ENCODE measurements around the gene GPR142.

GPR142 gene

DNA sequence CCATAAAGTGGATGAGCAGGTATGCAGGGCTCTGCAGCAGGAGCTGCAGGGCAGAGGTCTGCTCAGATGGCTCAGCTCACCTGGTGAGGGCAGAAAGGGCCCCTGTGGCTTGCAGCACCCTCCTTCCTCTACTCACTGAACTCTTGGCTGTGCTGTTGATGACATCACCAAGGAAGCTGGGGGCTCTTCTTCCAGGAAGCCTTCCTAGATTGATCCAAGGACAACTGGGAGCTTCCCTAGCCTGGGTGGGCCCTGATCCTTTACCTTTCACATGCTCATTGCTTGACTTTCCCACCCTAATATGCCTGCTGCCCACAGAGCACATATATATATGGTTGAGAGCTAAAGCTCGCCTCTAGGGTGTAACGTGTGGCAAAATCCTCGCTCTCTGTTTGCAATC is 38.8 kb upstream of the GPR142 start:
- DNase-seq, result no peak
- no peaks in the 10 kb centered on the region for H3K36me3 ChIP-seq (ENCODE audit: insufficient read depth, low read length)
- no peak overlapping the region for H3K4me3 ChIP-seq (ENCODE audit: low read depth in 1 of 2, low read length in 2 of 2)
- no peak overlapping the region for H3K27ac ChIP-seq (ENCODE audit: low read length)
- H4K20me1 ChIP-seq (ENCODE audit: insufficient read depth, low read length), result no peaks in the 10 kb centered on the region; the same call in none of the 2 replicates
- ATAC-seq (ENCODE audit: insufficient read depth, low read depth), result no peak
- no peak overlapping the region for H3K4me2 ChIP-seq (ENCODE audit: insufficient read depth, low read length)
- H3K4me1 ChIP-seq (ENCODE audit: insufficient read depth, low read length), result no peaks in the 10 kb centered on the region
- H3K9ac ChIP-seq (ENCODE audit: low read depth, low read length), result no peak overlapping the region
- TF ChIP-seq EZH2 (IDR thresholded peaks at IDR 0.05; ENCODE audit: borderline replicate concordance, low read depth, low read length, severe bottlenecking), result no peak
- TF ChIP-seq, protein P1, sequence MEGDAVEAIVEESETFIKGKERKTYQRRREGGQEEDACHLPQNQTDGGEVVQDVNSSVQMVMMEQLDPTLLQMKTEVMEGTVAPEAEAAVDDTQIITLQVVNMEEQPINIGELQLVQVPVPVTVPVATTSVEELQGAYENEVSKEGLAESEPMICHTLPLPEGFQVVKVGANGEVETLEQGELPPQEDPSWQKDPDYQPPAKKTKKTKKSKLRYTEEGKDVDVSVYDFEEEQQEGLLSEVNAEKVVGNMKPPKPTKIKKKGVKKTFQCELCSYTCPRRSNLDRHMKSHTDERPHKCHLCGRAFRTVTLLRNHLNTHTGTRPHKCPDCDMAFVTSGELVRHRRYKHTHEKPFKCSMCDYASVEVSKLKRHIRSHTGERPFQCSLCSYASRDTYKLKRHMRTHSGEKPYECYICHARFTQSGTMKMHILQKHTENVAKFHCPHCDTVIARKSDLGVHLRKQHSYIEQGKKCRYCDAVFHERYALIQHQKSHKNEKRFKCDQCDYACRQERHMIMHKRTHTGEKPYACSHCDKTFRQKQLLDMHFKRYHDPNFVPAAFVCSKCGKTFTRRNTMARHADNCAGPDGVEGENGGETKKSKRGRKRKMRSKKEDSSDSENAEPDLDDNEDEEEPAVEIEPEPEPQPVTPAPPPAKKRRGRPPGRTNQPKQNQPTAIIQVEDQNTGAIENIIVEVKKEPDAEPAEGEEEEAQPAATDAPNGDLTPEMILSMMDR (IDR thresholded peaks at IDR 0.05; ENCODE audit: borderline replicate concordance, extremely low read depth, low read length, poor library complexity, severe bottlenecking), result no peak
- H3K27me3 ChIP-seq (ENCODE audit: insufficient read depth, low read length, poor library complexity), result peaks cover 12% of the 10 kb centered on the region
- no peaks in the 10 kb centered on the region for H3K9me3 ChIP-seq (ENCODE audit: insufficient read depth, low read length, severe bottlenecking)
- H2AFZ ChIP-seq (ENCODE audit: low read depth, low read length), result no peak overlapping the region
- H3K79me2 ChIP-seq (ENCODE audit: insufficient read depth, low read length), result no peaks in the 10 kb centered on the region

- ATAC-seq (ENCODE audit: insufficient read depth, low read depth), result no peak
- H3K27ac ChIP-seq (ENCODE audit: low read length), result no peak overlapping the region
- no peaks in the 10 kb centered on the region for H3K4me1 ChIP-seq (ENCODE audit: insufficient read depth, low read length)
- no peaks in the 10 kb centered on the region; the same call in none of the 2 replicates for H4K20me1 ChIP-seq (ENCODE audit: insufficient read depth, low read length)
- no peak for DNase-seq
- no peak for TF ChIP-seq EZH2 (IDR thresholded peaks at IDR 0.05; ENCODE audit: borderline replicate concordance, low read depth, low read length, severe bottlenecking)
- TF ChIP-seq, protein P1 (IDR thresholded peaks at IDR 0.05; ENCODE audit: borderline replicate concordance, extremely low read depth, low read length, poor library complexity, severe bottlenecking), result no peak
- no peak overlapping the region for H3K4me3 ChIP-seq (ENCODE audit: low read depth in 1 of 2, low read length in 2 of 2)
- no peaks in the 10 kb centered on the region for H3K79me2 ChIP-seq (ENCODE audit: insufficient read depth, low read length)
- H3K4me2 ChIP-seq (ENCODE audit: insufficient read depth, low read length), result no peak overlapping the region
- H3K27me3 ChIP-seq (ENCODE audit: insufficient read depth, low read length, poor library complexity), result peaks cover 12% of the 10 kb centered on the region
- no peaks in the 10 kb centered on the region for H3K9me3 ChIP-seq (ENCODE audit: insufficient read depth, low read length, severe bottlenecking)
- no peak overlapping the region for H3K9ac ChIP-seq (ENCODE audit: low read depth, low read length)
- H2AFZ ChIP-seq (ENCODE audit: low read depth, low read length), result no peak overlapping the region
- H3K36me3 ChIP-seq (ENCODE audit: insufficient read depth, low read length), result no peaks in the 10 kb centered on the region
Observed at GRCh38 chr17:74329378-74329777, 37.9 kb upstream of the GPR142 start.

- Histone ChIP-seq H3K27me3 (ENCODE audit: insufficient read depth, low read length, poor library complexity) (peaks cover 15% of the 10 kb centered on the region), H3K4me3 (ENCODE audit: low read depth in 1 of 2, low read length in 2 of 2) (no peak overlapping the region), H3K4me2 (ENCODE audit: insufficient read depth, low read length) (no peak overlapping the region), H2AFZ (ENCODE audit: low read depth, low read length) (no peak overlapping the region), H3K9me3 (ENCODE audit: insufficient read depth, low read length, severe bottlenecking) (no peaks in the 10 kb centered on the region), H3K9ac (ENCODE audit: low read depth, low read length) (no peak overlapping the region), H3K27ac (ENCODE audit: low read length) (no peak overlapping the region), H4K20me1 (ENCODE audit: insufficient read depth, low read length) (no peaks in the 10 kb centered on the region; the same call in none of the 2 replicates), H3K4me1 (ENCODE audit: insufficient read depth, low read length) (no peaks in the 10 kb centered on the region), H3K79me2 (ENCODE audit: insufficient read depth, low read length) (no peaks in the 10 kb centered on the region), H3K36me3 (ENCODE audit: insufficient read depth, low read length) (no peaks in the 10 kb centered on the region)
- no peak for DNase-seq
- ATAC-seq (ENCODE audit: insufficient read depth, low read depth), result no peak
- TF ChIP-seq EZH2 (IDR thresholded peaks at IDR 0.05; ENCODE audit: borderline replicate concordance, low read depth, low read length, severe bottlenecking), result no peak
- TF ChIP-seq, protein P1 (IDR thresholded peaks at IDR 0.05; ENCODE audit: borderline replicate concordance, extremely low read depth, low read length, poor library complexity, severe bottlenecking), result no peak
Observed at GRCh38 chr17:74330446-74330845, 36.9 kb upstream of the GPR142 start.
